Epithelial cell of proximal tubule (primary cell): ENCODE measurements around the gene KDM8. TPM values are rescaled to one million over a fixed set of nuclear protein-coding genes. Genes with fewer than 3 reads are reported as not detected.

ENCODE experiments used
- DNase-seq: peaks from one replicate; pipeline ENCODE4 v3.0.0-alpha.2; 2011; ENCODE audit warnings: low read depth
- H3K4me3 ChIP-seq: 2 replicates; pipeline ENCODE4 v1.5.1; 2011; ENCODE audit warnings: low read depth, mild to moderate bottlenecking, low read length
- total RNA-seq: library from RNA; depleted of rRNA; stranded (reverse); fragments of >200 nt; gene quantifications from 2 replicates; pipeline ENCODE4 v1.2.3, GENCODE V29; 2015
- TF ChIP-seq, protein P1 (sequence below): conservative IDR thresholded peaks from 2 replicates; pipeline ENCODE4 v1.5.1; 2012; ENCODE audit warnings: low read depth, mild to moderate bottlenecking, low read length

The KDM8 gene
- total RNA-seq = 2.6 and 13.8 TPM in 2 replicates

DNA sequence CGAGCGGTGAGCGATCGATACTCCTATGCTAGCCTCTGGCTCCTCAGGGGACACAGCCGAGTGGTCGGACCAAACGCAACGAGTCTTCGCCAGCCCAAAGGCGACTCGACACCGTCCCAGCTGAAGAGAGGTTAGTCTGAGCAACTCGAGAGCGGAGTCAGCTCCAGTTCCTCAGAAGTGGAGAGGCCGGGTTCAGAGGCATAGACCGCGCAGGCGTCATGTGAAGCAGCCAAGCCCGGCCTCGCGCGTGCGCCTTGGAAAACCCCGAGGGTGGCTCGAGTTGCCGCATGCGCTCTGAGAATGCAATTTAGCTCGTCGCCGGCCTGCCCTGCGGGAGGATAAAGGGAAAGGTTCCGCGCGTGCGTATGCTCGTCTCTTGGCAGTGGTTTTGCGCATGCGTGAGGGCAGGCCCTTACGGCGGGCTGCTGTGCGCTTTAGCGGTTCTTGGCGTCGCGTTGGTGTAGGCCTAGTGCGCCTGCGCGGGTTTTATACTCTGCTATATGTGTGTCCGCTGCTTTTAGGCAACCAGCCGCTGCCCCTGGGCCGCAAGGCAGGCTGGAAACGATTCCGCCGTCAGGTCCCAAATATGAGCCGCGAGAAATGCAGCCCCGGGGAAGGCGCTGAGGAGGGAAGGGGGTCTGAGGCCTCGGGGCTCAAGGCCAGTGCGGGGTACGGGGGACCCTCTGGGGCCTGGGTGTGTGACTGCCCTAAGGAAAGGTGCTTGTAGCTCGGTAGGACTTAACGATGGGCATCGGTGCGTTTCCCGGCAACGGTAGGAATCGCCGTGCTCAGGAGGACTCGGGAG, at the start of gene KDM8:
Gene KDM8 (plus strand): TSS at position 20 of the 805 bp plus-strand sequence. CDS start 6,598 bp downstream, outside the sequence.
- TF ChIP-seq, protein P1, sequence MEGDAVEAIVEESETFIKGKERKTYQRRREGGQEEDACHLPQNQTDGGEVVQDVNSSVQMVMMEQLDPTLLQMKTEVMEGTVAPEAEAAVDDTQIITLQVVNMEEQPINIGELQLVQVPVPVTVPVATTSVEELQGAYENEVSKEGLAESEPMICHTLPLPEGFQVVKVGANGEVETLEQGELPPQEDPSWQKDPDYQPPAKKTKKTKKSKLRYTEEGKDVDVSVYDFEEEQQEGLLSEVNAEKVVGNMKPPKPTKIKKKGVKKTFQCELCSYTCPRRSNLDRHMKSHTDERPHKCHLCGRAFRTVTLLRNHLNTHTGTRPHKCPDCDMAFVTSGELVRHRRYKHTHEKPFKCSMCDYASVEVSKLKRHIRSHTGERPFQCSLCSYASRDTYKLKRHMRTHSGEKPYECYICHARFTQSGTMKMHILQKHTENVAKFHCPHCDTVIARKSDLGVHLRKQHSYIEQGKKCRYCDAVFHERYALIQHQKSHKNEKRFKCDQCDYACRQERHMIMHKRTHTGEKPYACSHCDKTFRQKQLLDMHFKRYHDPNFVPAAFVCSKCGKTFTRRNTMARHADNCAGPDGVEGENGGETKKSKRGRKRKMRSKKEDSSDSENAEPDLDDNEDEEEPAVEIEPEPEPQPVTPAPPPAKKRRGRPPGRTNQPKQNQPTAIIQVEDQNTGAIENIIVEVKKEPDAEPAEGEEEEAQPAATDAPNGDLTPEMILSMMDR = no peak
- H3K4me3 ChIP-seq = peak within 1 kb of the TSS; percentile 91
- peak; percentile 86 for DNase-seq

DNA sequence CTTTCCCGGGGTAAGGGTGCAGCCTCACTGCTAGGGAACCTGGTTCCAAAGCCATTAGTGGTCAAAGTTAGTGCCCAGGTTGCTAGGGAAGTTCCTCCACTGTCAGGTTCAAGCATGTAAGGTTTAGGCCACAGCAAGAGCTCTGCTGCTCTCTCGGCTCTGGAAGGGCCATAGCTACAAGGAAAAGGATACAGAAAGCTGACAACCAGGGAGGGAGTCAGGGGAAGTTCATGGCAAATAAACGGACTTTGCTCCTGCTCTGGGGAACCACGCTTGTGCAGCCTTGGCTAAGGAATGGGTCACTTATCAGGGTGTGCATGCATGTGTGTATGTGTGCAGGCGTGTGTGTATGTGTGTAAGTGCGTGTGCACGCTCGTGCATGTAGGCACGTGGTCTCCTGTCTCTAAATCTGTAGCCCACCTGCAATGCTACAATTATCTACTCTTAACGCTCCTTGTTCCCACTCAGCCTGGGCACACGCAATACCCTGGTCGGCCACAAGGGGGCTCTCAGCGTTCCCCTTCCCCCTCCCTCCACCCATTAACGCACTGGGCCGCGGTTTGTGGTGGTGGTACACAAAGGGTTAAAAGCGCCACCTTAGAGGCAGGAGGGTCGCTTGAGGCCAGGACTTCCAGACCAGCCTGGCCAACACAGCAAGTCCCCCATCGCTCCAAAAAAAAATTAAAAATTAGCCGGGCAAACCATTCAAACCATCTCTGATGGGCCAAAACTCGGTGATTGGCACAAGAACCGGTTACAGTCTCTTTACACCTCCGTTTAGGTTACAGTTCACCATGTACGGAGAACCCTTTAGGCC, 48.4 kb upstream of the KDM8 start:
- H3K4me3 ChIP-seq = no peak overlapping the region
- no peak for DNase-seq
- TF ChIP-seq, protein P1 = peak; percentile 96

DNA sequence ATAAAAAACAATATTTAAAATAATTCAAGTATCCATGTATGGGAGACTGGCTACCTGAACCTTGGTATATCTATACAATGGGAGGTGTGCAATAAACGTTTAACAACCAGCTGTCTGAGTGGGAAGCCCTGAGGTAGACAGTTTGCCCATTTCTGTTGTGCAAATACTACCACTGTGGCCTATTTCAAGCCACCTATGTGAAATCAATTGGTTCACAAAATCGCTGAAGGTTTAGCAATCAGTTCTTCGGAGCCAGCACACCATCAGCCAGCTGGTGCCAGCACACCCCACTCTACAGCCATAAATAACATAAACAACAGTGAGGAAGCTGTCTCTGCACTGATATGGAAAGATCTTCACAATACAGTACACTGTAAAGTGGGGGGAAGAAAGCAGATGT, 46.7 kb upstream of the KDM8 start:
- H3K4me3 ChIP-seq = no peak overlapping the region
- TF ChIP-seq, protein P1 = no peak
- DNase-seq = no peak

DNA sequence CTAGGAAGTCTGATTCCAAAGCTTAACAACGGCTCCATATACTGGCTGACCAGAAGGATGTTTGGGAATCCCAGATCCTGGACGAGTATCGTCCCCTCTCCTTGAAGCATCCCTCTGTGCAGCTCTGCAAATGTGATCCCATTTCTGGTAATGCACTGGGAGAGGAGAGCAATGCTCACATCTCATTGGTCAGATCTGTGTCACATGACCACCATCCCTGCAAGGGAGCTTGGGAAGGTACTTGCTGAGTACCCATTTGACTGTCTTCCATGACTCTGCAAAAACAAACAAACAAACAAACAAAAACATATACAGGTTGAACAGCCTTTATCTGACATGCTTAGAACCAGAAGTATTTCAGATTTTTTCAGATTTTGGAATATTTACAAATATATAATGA, 41.9 kb upstream of the KDM8 start:
- H3K4me3 ChIP-seq = no peak overlapping the region

DNA sequence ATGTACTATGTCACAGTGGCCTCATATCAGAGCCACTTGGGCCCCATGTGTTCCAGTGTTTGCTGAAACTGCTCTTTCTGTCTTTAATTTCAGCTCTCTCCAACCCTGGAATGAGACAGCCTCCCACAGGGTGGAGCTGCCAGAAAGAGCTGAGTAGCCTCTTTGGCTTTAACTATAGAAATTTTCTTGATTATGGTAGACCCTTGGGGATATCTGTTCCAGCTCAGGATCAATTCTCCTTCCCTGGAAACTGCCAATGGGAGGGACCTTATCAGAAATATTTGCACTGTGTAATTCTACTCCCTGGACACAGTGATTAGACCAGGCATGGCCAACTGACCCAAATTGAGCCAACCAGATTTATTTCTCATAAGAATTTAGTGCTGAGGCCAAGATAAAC, 39.0 kb upstream of the KDM8 start:
- no peak for DNase-seq
- H3K4me3 ChIP-seq = no peak overlapping the region
- TF ChIP-seq, protein P1 = no peak

More for the DNA sequence above, 41.9 kb upstream of the KDM8 start:
- TF ChIP-seq, protein P1 = no peak
- no peak for DNase-seq

DNA sequence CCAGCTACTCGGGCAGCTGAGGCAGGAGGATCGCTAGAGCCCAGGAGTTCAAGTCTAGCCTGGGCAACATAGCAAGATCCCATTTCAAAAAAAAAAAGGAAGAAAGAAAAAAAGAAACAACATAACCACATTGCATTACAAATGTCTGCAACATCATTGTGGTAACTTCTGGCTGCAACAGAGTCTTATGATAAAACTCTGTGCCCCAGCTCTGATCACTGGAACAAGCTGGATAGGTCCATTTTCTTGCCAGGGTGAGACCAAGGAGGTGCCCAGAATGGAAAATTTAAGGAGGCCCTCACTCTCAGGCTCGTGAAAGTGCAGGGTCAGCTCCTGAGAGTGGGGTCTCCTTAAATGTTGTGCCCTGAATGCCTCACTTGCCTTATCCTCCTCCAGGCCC, 37.8 kb upstream of the KDM8 start:
- H3K4me3 ChIP-seq = no peak overlapping the region
- TF ChIP-seq, protein P1 = no peak
- DNase-seq = no peak
